ENCODE measurements around the gene SLC25A13.

SLC25A13 gene

GRCh38 chr7:96205665-96206064, 116.2 kb downstream of the SLC25A13 start:
- DNase-seq (ENCODE audit: low read depth in 2 of 2): no peak

GRCh38 chr7:96204601-96205000, 117.3 kb downstream of the SLC25A13 start:
- no peak for DNase-seq (ENCODE audit: low read depth in 2 of 2)

GRCh38 chr7:96203786-96204185, 118.1 kb downstream of the SLC25A13 start:
- DNase-seq (ENCODE audit: low read depth in 2 of 2): no peak

DNA sequence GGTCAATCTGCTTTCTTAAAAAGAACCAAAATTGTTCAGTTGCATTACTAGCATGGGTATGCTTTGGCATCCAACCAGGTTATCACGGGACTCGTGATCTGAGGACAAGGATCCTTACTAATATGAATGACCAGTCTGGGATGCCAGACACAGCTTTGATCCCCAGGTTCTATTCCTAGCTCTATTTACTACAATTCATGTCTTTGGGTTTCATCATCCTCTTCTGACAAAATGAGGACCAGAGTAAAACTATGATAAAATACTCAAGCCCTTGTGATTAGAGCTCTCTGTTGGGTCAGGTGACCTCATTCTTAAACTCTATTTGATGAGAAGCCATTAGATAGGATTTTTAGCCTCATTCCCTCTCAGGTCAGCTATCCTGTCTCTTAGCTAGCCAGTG, 119.8 kb downstream of the SLC25A13 start:
- DNase-seq (ENCODE audit: low read depth in 2 of 2): no peak

GRCh38 chr7:96200740-96201139, 121.2 kb downstream of the SLC25A13 start:
- DNase-seq (ENCODE audit: low read depth in 2 of 2): no peak

DNA sequence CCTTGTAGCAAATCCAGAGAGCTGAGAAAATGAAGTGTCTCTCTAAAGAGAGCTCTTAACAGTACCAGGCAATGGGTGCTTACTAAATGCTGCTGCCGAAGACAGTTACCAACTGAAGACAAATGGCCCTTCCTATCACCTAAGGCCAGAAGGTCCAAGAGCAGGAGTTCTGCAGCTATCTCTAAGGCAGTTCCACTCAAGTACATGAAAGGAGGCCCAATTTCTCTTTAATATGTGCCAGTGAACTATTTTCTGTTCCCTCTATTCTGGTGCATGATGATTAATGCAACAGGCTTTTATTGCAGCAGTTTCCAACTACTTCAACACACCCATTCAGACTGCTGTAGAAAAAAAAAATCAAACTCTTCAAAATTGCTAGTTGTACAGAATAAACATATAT, 122.5 kb downstream of the SLC25A13 start:
- no peak for DNase-seq (ENCODE audit: low read depth in 2 of 2)

DNA sequence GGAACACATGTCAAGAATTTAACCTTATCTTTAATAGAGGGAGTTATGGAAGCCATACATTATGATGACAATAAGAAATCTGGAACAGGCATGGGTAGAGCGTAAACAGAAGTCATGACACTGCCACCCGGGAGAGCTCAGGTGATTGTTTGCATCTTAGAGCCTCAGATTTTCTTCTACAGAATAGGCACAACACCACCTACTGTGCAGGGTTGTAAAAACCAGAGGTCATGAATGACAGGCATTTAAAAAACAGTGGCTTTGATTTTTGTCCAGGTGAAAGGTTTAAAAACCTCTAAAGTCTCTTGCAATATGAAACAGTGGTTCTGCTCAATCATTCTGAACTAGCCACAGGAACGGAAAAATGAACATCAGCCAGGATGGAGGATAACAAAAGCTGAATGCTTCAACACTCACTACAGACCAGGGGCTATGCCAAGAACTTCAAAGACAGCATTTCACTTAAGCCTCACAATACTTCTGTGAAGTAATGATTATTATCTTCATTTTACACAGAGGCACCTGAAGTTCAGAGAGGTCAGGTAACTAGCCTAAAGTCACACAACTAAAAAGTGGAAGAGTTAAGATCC, 123.8 kb downstream of the SLC25A13 start:
- no peak for DNase-seq (ENCODE audit: low read depth in 2 of 2)

DNA sequence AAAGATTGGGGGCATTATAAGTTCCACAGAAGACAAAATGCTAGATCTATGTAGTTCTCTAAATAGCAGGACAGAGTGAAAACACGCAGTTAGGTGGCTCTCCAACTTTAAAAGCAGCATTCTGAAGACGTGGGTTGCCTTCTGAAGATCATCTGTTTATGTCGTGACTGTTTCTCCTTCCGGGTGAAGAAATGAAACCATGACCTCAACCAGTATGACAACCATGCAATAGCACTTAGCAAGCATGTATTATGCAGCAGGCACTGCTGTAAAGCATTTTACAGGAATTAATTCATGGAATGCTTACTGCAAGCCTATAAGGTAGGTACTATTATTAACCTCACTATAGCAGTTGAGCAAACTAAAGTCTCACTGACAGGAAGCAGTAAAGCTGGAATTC, 125.2 kb downstream of the SLC25A13 start:
- no peak for DNase-seq (ENCODE audit: low read depth in 2 of 2)

DNA sequence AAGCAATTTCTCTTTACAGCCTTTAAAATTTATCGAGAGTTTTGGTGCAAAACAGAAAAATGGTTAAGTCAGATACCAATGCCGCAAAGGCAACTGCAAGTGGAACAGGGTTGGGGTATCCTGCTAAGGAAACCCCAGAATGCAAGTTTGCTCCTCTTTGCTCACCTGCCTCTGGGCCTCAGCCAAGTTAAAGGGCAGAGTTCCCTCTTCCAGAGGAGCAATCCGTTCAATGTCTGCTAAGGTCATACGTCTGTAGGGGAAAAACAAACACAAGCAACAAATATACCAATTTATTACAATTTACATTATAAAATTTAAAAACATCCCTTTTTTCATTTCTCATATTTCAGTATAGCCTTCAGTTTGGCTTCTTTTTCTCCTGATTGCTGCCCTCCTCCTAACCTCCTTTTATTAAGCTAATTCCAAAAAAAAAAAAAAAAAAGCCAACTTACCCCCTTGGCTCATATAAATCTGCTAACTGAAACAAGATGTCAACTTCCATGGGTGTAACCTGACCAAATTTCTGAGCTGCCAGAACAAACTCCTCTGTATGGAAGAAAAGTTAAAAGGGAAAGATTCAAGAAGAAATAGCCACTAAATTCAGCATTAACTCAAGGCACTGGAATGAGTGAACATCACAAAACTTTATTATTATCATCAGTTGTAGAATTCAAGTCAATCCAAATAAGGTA, 132.6 kb downstream of the SLC25A13 start:
- no peak for DNase-seq (ENCODE audit: low read depth in 2 of 2)

DNA sequence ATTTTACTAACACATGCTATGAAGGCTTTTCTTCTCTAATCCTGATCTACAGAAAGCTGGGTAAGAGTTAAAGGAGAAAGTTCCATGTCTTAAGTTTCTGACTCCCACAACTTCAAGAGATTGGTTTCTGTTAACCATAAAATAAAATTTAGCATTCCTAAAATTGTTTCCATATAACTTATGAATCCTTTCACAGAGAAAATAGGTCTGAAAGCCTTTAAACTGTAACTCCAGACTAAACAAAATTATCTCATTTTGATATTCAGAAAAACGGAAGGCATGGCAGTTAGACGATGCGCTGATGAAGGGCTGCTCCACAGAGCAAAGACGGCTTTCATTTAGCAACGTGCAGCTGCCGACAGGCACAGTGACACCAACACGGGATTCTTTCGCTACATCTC, 133.3 kb downstream of the SLC25A13 start:
- no peak for DNase-seq (ENCODE audit: low read depth in 2 of 2)

GRCh38 chr7:96188174-96188581, 133.7 kb downstream of the SLC25A13 start:
- DNase-seq (ENCODE audit: low read depth in 2 of 2): no peak

DNA sequence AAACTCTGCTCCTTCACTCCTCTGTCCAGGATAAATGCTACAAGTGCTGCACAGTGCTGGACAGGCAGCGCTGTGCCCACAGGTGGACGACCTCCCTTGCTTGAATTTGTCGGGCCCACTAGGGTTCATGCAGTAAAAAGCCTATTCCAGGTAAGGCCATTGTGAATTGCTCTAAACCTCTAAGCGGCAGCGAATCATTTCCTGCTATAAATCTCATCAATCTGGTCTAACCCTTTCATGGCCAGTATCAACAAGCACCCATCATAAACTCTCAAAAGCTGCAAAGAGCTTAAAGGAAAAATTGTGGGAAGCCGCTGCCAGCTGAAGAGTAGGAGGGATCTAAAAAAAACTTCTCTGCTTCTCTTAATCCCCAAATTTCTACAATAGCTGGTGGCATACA, 134.2 kb downstream of the SLC25A13 start:
- DNase-seq (ENCODE audit: low read depth in 2 of 2): no peak

DNA sequence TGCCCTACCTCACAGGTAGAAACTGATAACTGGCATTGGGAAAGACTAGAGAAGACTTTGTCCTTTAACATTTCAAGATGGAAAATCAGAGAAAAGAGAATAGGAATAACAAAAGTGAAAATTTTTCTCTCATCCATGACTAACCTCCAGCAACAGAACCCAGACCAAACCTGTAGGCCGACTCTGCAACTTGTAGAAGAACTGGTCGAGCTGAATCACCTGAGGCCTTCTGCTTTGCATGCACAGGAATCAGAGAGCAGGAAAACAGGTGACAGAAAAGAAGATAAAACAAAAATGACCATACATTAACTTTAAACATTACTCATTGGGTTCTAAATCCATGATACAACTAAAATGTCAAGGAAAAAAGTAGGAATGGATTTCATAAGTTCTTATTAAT, 137.1 kb downstream of the SLC25A13 start:
- DNase-seq (ENCODE audit: low read depth in 2 of 2): no peak

- no peak for DNase-seq (ENCODE audit: low read depth in 2 of 2)
Observed at GRCh38 chr7:96183163-96183670, 138.7 kb downstream of the SLC25A13 start.

- DNase-seq (ENCODE audit: low read depth in 2 of 2): no peak
Observed at GRCh38 chr7:96182424-96183158, 139.3 kb downstream of the SLC25A13 start.

DNA sequence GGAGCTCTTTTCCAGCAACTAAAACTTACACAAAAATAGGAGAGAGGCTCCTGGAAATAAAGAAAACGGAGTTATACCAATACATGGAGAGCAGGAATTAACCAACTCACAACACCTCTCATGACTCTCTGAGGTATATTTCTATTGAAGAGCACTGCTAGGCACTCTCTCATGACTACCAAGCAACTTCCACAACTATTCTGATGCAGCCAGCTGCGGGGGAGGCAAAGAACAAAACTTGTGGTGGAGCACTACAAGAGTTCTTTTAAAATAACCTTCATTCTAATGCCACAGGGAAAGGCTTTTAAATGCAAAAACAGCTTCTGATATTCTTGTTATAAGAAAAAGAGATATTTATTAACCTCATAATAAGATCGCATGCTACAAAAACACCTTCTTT, 140.7 kb downstream of the SLC25A13 start:
- no peak for DNase-seq (ENCODE audit: low read depth in 2 of 2)

- no peak for DNase-seq (ENCODE audit: low read depth in 2 of 2)
Observed at GRCh38 chr7:96179837-96180236, 142.1 kb downstream of the SLC25A13 start.

DNA sequence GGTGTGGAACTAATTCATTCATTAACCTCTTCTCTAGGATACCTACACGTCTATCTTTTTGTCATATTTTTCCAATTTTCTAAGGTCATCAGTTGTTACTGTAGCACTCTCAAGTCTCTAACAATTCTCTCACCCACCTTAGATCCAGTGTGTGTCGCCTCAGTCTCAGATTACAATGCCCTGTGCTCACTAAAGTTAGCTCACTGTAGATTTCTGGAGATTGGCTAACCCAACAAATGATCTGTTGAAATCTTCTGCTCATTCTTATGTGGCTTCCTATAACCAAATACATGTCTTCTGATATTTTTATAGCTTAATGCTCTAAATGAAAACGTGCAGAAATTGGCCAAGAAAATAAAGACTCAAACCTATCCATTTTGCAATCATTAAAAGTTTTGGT, 142.6 kb downstream of the SLC25A13 start:
- DNase-seq (ENCODE audit: low read depth in 2 of 2): no peak

GRCh38 chr7:96178581-96178980, 143.3 kb downstream of the SLC25A13 start:
- no peak for DNase-seq (ENCODE audit: low read depth in 2 of 2)

- DNase-seq (ENCODE audit: low read depth in 2 of 2): no peak
Observed at GRCh38 chr7:96177353-96177752, 144.5 kb downstream of the SLC25A13 start.

- no peak for DNase-seq (ENCODE audit: low read depth in 2 of 2)
Observed at GRCh38 chr7:96174812-96175211, 147.1 kb downstream of the SLC25A13 start.

DNA sequence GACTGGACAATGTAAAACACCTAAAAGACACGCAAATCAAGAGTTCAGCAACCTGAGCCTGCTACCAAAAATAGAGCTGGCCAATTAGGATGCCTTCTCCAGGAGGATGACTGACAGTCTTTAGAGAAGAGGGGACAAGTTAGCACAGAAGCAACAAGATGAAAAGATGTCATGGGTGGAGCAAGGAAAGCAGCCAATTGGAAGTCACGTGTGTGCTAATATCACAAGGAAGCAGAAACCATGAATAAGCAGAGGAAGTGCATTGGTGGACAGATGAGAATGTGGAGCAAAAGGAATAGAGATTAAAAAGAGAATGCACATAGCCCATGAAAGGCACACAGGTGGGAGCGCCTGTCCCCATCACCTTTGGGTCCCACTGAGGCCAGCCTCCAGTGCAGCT, 148.1 kb downstream of the SLC25A13 start:
- DNase-seq (ENCODE audit: low read depth in 2 of 2): no peak

- DNase-seq (ENCODE audit: low read depth in 2 of 2): no peak
Observed at GRCh38 chr7:96169439-96169838, 152.5 kb downstream of the SLC25A13 start.

All from stimulated activated CD4-positive, alpha-beta T cell treated with anti-CD3 and anti-CD28 coated beads, Interleukin-1b, Interleukin-23, amount 100 ng/mL, for 4 hours (primary cell).